Progenitor cell of endocrine pancreas (in vitro differentiated cells): Measurements from ENCODE around the gene VPS33A. TPM values are rescaled to one million over a fixed set of nuclear protein-coding genes. Genes with fewer than 3 reads are reported as not detected.

Source experiments
- DNase-seq: peaks from one replicate; pipeline ENCODE4 v3.0.0; 2021; ENCODE audit warnings: low spot score; ENCODE audit not compliant: unreplicated experiment
- H3K27ac Mint-ChIP-seq: 2 replicates; pipeline ENCODE4 v1.8.0; 2021; ENCODE audit warnings: mild to moderate bottlenecking, moderate library complexity, mixed read lengths
- H3K27me3 Mint-ChIP-seq: 2 replicates; pipeline ENCODE4 v1.8.0; 2021; ENCODE audit warnings: mixed read lengths
- H3K36me3 Mint-ChIP-seq: 2 replicates; pipeline ENCODE4 v1.8.0; 2022; ENCODE audit warnings: mixed read lengths; ENCODE audit not compliant: insufficient read depth
- H3K4me1 Mint-ChIP-seq: 2 replicates; pipeline ENCODE4 v1.8.0; 2021; ENCODE audit warnings: low read depth, mixed read lengths
- H3K4me3 Mint-ChIP-seq: 2 replicates; pipeline ENCODE4 v1.8.0; 2021; ENCODE audit warnings: low read depth, mild to moderate bottlenecking, moderate library complexity, mixed read lengths
- H3K9me3 Mint-ChIP-seq: 2 replicates; pipeline ENCODE4 v1.8.0; 2021; ENCODE audit warnings: low read depth, mixed read lengths
- total RNA-seq: library from RNA; stranded (reverse); gene quantifications from 2 replicates; pipeline ENCODE4 v1.2.1, GENCODE V29; 2021
- TF ChIP-seq, protein P1 (sequence below): fragments of 200-600 bp; sonication (generic); IDR thresholded peaks from one replicate; pipeline ENCODE4 v1.5.0; 2021; ENCODE audit warnings: antibody characterized with exemption, mild to moderate bottlenecking; ENCODE audit not compliant: unreplicated experiment

VPS33A gene
- total RNA-seq, 1 donor from 2014 or later, result 33.2 TPM

DNA sequence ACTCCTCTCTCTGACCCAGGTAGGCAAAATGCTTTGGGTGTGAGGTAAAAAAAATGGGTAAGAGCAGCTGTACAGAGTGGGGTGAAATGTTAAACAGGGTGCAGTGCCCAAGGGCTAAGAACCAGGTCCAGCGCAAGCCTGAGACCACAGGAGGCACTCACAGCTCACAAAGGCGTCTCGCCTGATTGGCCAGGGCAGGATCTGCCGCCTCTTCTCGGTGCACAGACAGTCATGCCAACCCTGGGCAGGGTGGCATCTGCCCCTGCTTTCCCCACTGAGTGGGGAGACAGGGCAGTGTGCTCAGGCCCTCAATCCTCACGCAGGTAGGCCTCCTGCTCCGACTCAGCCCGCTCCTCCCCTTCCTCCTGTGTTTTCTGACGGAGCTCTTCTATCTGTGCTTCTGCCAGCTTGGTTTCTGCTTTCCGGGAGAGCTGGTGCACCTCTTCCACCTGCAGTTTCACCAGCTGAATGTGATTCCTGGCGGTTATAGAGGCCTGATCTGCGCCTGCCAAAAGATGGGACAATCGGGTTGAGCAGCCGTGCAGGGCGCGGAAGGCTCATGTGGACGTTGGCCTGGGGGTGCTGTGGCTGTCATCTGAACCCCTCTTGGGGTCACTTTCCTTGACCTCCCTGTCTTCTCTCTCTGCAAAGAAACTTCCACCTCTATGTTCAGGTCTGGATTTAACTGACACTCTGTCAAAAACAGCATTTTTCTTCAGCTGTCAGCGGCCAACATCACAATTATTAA, 58.0 kb downstream of the VPS33A start:
- TF ChIP-seq, protein P1, sequence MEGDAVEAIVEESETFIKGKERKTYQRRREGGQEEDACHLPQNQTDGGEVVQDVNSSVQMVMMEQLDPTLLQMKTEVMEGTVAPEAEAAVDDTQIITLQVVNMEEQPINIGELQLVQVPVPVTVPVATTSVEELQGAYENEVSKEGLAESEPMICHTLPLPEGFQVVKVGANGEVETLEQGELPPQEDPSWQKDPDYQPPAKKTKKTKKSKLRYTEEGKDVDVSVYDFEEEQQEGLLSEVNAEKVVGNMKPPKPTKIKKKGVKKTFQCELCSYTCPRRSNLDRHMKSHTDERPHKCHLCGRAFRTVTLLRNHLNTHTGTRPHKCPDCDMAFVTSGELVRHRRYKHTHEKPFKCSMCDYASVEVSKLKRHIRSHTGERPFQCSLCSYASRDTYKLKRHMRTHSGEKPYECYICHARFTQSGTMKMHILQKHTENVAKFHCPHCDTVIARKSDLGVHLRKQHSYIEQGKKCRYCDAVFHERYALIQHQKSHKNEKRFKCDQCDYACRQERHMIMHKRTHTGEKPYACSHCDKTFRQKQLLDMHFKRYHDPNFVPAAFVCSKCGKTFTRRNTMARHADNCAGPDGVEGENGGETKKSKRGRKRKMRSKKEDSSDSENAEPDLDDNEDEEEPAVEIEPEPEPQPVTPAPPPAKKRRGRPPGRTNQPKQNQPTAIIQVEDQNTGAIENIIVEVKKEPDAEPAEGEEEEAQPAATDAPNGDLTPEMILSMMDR, result no peak
- H3K4me3 Mint-ChIP-seq, result no peak overlapping the region
- H3K27ac Mint-ChIP-seq, result no peak overlapping the region
- DNase-seq, result no peak
- H3K36me3 Mint-ChIP-seq, result peaks cover 25% of the 10 kb centered on the region
- peaks cover 27% of the 10 kb centered on the region for H3K27me3 Mint-ChIP-seq
- H3K4me1 Mint-ChIP-seq, result no peaks in the 10 kb centered on the region
- H3K9me3 Mint-ChIP-seq, result no peaks in the 10 kb centered on the region

DNA sequence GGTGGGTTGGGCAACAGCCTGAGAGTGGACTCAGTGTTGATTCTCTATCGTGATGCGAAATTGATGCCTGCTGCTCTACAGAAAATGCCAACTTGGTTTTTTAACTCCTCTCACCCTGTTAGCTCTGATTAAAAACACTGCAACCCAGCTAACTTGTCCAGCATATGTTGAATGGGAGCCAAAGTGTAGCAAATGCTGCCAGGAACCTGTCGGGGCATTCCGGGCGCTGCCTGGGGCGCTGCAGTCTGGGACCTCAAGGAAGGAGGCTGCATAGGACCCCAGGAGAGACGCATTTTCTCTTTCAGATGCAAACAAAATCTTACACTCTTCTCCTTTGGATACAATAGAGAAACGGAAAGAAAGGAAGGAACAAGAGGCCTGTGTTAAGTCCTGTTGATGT, 58.9 kb downstream of the VPS33A start:
- TF ChIP-seq, protein P1, result no peak
- DNase-seq, result no peak
- Mint-ChIP-seq H3K9me3 (no peaks in the 10 kb centered on the region), H3K36me3 (peaks cover 25% of the 10 kb centered on the region), H3K4me3 (no peak overlapping the region), H3K4me1 (no peaks in the 10 kb centered on the region), H3K27me3 (peaks cover 34% of the 10 kb centered on the region), H3K27ac (no peak overlapping the region)

DNA sequence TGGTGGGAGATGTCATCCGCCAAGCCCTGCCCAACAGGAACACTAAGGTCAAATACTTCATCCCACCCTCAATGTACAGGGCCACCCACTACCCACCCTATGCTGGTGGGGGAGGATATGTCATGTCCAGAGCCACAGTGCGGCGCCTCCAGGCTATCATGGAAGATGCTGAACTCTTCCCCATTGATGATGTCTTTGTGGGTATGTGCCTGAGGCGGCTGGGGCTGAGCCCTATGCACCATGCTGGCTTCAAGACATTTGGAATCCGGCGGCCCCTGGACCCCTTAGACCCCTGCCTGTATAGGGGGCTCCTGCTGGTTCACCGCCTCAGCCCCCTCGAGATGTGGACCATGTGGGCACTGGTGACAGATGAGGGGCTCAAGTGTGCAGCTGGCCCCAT, 59.3 kb downstream of the VPS33A start:
- Mint-ChIP-seq H3K27me3 (peaks cover 37% of the 10 kb centered on the region), H3K36me3 (peaks cover 21% of the 10 kb centered on the region), H3K4me1 (no peaks in the 10 kb centered on the region), H3K27ac (no peak overlapping the region), H3K4me3 (no peak overlapping the region), H3K9me3 (no peaks in the 10 kb centered on the region)
- no peak for DNase-seq
- TF ChIP-seq, protein P1, result no peak

DNA sequence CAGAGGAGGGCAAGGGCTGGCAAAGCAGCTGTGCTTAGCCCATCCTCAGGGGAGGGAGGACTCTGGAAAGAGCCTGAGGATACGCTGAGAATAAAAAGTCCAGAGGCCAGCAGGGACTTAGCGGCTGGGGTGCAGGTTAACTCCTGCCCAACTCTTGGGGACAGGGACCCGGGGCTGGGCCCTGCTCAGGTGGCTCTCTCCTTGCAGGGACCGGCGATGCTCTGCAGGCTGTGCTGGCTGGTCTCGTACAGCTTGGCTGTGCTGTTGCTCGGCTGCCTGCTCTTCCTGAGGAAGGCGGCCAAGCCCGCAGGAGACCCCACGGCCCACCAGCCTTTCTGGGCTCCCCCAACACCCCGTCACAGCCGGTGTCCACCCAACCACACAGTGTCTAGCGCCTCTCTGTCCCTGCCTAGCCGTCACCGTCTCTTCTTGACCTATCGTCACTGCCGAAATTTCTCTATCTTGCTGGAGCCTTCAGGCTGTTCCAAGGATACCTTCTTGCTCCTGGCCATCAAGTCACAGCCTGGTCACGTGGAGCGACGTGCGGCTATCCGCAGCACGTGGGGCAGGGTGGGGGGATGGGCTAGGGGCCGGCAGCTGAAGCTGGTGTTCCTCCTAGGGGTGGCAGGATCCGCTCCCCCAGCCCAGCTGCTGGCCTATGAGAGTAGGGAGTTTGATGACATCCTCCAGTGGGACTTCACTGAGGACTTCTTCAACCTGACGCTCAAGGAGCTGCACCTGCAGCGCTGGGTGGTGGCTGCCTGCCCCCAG, 60.0 kb downstream of the VPS33A start:
- no peak overlapping the region for H3K4me3 Mint-ChIP-seq

More for the DNA sequence above, 60.0 kb downstream of the VPS33A start:
- TF ChIP-seq, protein P1, result no peak
- peaks cover 44% of the 10 kb centered on the region for H3K27me3 Mint-ChIP-seq
- DNase-seq, result no peak
- H3K27ac Mint-ChIP-seq, result no peak overlapping the region
- H3K9me3 Mint-ChIP-seq, result no peaks in the 10 kb centered on the region
- H3K36me3 Mint-ChIP-seq, result peaks cover 19% of the 10 kb centered on the region
- no peaks in the 10 kb centered on the region for H3K4me1 Mint-ChIP-seq
